IPS DF 19.7 (cell line): ENCODE results near the gene CCDC71.

Experiments used
- DNase-seq: peaks from one replicate; pipeline ENCODE4 v3.0.0-alpha.2; 2013; ENCODE audit warnings: low read depth, low spot score

The CCDC71 gene

GRCh38 chr3:49170744-49171118 is 4.6 kb upstream of the CCDC71 start:
- DNase-seq = no peak

- no peak for DNase-seq
Measured at GRCh38 chr3:49166752-49167556, 823 bp upstream of the CCDC71 start.

GRCh38 chr3:49164983-49165720 is 979 bp downstream of the CCDC71 start:
- no peak for DNase-seq

GRCh38 chr3:49163609-49164008 is 2.5 kb downstream of the CCDC71 start:
- DNase-seq = no peak

GRCh38 chr3:49162751-49163419 is 3.2 kb downstream of the CCDC71 start:
- DNase-seq = no peak

- no peak for DNase-seq
Measured at GRCh38 chr3:49161808-49162530, 4.2 kb downstream of the CCDC71 start.

- DNase-seq = no peak
Measured at GRCh38 chr3:49161197-49161596, 4.9 kb downstream of the CCDC71 start.

- no peak for DNase-seq
Measured at GRCh38 chr3:49158792-49159191, 7.3 kb downstream of the CCDC71 start.

- DNase-seq = no peak
Measured at GRCh38 chr3:49158103-49158709, 7.9 kb downstream of the CCDC71 start.

GRCh38 chr3:49157289-49157688 is 8.8 kb downstream of the CCDC71 start:
- no peak for DNase-seq

- DNase-seq = no peak
Measured at GRCh38 chr3:49153349-49153912, 12.7 kb downstream of the CCDC71 start.

GRCh38 chr3:49151610-49152009 is 14.5 kb downstream of the CCDC71 start:
- no peak for DNase-seq

- DNase-seq = no peak
Measured at GRCh38 chr3:49148159-49148558, 18.0 kb downstream of the CCDC71 start.

GRCh38 chr3:49140080-49140479 is 26.1 kb downstream of the CCDC71 start:
- no peak for DNase-seq

- no peak for DNase-seq
Measured at GRCh38 chr3:49135499-49135898, 30.6 kb downstream of the CCDC71 start.

GRCh38 chr3:49134471-49135265 is 31.5 kb downstream of the CCDC71 start:
- DNase-seq = no peak

- DNase-seq = no peak
Measured at GRCh38 chr3:49133226-49133951, 32.7 kb downstream of the CCDC71 start.

- peak; percentile 50 for DNase-seq
Measured at GRCh38 chr3:49132437-49133225, 33.5 kb downstream of the CCDC71 start, which contains the start of gene LAMB2. LAMB2 (minus strand) TSS chr3:49133050; CDS start chr3:49132867, 183 bp downstream.

GRCh38 chr3:49132073-49132436 is 34.1 kb downstream of the CCDC71 start:
- DNase-seq = no peak
